HG03521 (cell line): ENCODE measurements around the gene HMGN4.
"Not testable (repeated sequence)": the region's sequence is repeated elsewhere in the genome, so short reads cannot be mapped to it uniquely, and the experiment has no call there.

ENCODE experiments used
- ATAC-seq: cut with Tn5 transposase; IDR thresholded peaks from one replicate; pipeline ENCODE4 v1.9.1; 2021; ENCODE audit warnings: mild to moderate bottlenecking, moderate library complexity; ENCODE audit not compliant: unreplicated experiment

HMGN4 gene

GRCh38 chr6:26547363-26547762 lies 9.2 kb downstream of the HMGN4 start:
- not testable (repeated sequence) for ATAC-seq

GRCh38 chr6:26550250-26550993 lies 12.3 kb downstream of the HMGN4 start:
- no peak for ATAC-seq

- no peak for ATAC-seq
Observed at GRCh38 chr6:26552205-26552604, 14.0 kb downstream of the HMGN4 start.

GRCh38 chr6:26552640-26553188 lies 14.5 kb downstream of the HMGN4 start:
- ATAC-seq: no peak

GRCh38 chr6:26553264-26553634 lies 15.1 kb downstream of the HMGN4 start:
- ATAC-seq: peak; percentile 52

DNA sequence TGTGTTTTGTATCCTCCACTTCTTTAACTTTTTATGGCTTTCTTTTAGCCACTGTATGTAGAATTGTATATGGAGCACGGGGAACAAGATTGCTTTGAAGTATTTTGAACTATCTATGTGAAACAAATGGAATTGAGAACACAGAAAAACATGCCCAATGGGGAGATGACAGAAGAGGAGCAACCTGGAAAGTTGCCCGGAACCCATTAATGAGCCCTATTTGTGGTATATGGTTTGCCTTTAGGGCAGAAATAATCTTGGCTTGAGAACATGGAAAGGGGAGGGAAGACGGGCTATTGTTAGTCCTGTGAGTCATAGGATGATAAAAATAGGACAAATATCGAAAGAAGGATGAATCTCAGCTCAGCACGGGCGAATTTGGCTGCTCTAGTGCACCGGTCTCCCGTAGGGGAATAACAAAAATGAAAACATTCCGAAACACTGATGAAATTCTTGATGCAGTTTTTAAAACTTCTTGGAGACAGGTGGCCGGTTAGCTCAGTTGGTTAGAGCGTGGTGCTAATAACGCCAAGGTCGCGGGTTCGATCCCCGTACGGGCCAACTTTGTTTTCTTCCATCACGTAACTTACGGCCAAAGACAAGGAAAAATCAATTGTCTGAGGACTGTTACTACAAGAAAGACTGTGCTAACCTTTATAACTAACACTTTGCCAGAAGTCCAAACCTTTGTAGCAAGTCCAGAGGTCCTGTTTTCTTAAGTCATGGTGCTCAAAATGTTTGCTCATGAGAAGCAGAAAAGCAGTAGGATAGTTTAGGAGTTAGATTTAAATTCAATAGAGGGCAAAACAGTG lies 15.7 kb downstream of the HMGN4 start:
- ATAC-seq: no peak

DNA sequence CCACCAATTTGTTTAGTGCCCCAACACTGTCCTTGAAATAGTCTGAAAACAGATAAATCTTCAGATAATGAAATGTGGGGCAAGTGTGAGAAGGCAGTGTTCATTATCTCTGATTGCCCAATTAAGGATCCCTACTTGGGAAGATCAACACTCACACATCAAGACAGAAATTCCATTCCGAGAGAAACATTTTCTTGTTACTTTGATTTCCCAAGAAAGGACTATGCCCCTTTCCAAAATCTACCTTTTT lies 16.2 kb downstream of the HMGN4 start:
- ATAC-seq: no peak

- ATAC-seq: no peak
Observed at GRCh38 chr6:26554697-26555504, 16.7 kb downstream of the HMGN4 start.

DNA sequence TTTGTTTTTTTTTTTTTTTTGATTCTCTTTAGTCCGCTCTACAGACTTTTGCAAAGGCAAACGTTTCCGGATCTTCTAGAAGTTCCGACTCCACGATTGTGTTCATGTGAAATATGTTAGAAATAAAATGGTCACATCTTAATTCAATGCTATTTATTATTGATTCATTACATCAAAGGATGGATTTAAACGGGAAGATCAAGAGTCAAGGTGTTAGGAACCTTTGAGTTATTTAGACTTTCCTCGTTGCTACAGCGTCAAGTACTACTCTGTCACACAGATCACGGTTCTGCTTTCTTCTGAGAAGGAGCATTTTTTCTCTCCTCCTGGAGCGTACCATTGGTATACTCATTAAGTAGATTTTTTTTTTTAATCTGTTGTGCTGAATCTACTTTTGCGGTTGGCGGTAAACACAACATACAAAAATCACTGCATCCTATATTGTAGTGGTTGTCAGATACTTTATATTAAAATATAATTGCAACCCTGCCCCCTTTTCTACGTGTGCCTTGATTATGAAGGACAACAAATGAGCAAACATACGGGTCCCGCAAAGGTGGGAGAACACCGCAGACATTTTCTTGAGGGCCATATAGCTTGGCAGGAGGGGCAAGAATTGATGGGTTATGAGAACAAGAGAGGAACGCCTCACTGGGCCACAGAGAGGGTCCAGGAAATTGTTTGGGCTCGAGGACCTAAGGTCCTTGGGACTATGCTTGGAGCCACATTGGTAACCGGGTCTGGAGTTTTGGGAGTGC lies 17.5 kb downstream of the HMGN4 start:
- ATAC-seq: no peak

DNA sequence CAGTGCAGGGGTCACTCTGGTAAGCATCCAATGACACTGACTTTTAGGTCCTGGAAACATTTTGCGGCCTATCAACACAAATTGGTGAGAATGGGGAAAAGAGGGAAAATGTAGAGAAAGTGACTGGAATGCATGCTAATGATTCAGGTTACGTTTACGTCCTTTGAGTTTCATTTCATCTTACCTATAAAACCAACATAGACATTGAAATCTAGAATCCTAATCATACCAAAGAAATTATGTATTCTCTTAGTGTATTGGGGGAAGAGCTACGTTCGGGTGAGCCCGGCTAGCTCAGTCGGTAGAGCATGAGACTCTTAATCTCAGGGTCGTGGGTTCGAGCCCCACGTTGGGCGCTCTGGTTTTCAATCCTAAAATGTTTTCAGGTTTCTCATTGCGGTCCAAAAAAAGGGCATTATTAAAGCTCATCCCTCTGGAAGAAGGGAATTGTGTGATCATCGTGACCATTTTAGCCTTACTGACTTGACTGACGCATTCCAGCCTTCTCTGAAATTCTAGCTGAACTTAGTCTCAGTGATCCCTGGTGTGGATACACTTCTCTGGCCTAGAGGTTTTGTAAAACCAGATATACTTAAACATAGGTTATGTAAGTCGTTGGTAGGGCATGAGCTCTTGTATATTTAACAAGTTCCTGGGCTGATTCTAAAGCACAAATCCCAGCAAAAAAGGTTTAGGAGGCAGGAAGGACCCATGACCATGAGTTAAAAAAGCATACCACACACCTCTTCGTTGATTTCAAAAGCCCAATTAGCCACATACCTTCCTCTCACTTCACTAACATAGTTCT lies 18.3 kb downstream of the HMGN4 start:
- no peak for ATAC-seq

GRCh38 chr6:26561533-26562466 lies 23.6 kb downstream of the HMGN4 start:
- ATAC-seq: no peak

DNA sequence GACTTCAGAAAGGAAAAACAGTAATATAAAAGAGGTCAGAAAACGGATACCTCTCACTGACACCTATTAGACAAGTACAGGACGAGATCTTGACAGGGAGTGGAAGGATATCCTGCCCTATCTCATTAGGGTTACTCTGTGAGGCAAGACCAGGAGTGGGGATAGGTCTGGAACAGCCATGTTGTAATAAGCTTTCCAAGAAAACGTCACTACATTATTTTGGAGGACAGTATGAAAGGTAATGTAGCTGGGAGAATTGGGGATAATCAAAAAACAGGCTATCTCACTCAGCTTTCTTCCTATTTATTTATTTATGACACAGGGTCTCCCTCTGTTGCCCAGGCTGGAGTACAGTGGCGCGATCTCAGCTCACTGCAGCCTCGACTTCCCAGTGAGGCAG lies 25.3 kb downstream of the HMGN4 start:
- no peak for ATAC-seq

GRCh38 chr6:26568601-26569432 lies 30.7 kb downstream of the HMGN4 start:
- peak; percentile 75 for ATAC-seq

DNA sequence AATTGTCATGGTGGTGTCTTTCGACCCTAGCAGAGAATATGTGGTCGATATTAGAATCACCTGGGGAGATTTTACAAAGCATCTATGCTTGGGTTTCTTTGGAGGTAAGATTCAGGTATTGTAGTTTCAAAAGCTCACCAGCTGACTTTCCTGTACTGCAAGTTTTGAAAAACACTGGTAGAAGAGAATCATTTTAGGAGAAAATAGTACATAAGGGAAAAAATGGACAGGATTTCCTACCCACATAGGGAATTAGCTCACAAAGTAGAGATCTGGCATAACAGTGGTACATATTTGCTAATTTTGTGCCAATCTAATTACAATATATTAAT lies 31.2 kb downstream of the HMGN4 start:
- no peak for ATAC-seq

GRCh38 chr6:26570027-26570809 lies 32.1 kb downstream of the HMGN4 start:
- no peak for ATAC-seq

- ATAC-seq: no peak
Observed at GRCh38 chr6:26571592-26572296, 33.6 kb downstream of the HMGN4 start.

DNA sequence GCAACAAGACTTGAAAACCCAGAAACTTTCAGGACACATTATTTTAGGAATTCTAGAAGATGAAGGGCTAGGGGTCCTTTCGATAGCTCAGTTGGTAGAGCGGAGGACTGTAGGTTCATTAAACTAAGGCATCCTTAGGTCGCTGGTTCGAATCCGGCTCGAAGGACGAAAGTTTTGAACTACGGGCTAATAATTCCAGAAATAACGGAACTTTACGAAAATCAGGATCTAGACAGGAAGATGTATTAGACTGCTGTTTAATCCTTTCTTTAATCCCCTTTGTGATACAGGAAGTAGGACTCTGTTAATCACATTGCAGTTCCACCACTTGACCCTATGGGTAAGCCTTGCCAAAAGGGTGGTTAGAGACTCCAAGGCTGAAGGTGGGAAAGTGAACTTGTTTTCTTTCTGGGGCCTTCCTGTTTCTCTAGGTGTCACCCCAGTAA lies 37.4 kb downstream of the HMGN4 start:
- no peak for ATAC-seq
